ENCODE measurements around the gene CBX2.

CBX2 gene

DNA sequence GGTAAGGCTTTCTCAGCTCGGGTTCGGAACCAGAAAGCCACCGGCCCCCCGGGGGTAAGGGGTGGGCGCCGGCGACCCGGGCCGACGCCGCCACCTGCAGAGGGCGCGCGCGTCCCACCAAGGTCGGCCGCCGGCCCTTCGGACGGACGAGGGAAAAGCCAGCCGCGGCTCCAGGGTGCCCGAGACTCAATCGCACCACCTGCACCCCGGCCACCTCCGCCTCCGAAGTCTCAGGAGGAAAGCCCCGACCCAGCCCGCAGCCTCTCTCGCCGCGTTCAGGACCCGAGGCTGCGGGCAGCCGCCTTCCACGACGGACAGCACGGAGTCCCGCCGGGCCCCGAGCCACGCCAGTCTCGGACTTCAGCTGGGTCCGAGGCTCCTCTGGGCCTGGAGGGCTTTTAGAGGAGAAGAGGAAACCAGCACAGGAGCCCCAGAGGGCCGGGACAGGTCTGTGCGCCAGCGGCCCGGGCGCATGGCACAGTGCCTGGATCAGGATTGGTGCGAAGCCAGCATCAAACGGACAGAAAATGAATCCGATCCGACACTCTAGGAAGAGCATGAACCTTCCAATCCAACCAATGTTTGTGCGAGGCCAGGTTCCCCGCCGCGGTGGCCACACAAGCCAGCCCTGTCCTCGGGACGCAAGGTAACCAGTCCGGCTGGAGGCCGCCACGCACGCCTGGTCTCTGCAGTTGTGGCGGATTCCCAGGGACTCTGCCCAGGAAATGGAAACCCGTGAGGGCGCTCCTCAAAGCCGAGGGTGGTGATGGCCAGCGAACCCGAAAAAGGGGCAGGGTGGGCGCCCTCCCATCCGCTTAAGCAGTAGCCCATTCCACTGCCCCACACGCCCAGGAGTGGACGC is 12.2 kb downstream of the CBX2 start:
- no peak for DNase-seq

DNA sequence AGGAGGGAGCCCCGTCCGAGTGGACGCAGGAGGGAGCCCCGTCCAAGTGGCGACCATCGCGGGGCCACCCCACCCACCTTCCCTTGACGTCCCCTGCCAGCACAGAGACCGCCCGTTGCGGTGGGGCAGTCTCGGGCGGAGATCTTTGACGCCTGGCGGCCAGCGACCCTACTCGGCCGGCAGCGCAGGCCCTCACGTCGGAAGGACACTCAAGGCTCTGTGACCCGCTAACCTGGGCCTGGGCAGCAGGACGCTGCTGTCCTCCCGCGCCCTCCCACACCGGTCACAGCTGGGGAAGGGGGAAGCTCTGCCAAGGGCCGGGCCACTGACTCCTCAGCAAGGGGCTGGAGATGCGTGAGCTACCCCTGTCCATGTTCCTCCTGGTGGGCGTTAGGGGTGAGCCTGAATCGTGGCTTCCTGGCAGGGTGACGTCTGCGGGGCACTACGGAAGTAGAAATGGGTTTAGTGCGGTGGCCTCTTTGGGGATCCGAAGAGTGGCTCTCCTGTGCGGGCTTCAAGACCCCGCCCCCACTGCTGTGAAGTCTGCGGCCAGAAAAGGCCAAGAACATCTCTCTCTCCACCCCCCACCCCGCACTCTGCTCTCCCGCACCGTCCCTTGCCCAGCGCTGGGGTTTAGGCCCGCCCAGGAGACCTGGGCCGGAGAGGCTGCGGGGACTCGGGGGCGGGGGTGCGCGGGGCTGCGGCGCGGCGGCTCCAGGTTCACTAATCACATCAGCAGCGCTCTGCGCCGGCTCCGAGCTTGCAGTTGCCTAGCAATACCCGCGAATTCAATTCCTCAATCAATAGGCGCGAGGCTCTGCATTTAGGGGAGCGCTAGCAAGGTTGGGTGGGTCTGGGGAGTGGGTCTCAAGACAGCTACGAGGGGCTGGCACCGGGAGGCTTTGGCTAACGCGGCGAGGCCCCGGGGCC is 13.1 kb downstream of the CBX2 start:
- no peak for DNase-seq

GRCh38 chr17:79791735-79792161 is 13.8 kb downstream of the CBX2 start:
- DNase-seq: no peak

- no peak for DNase-seq
These were observed 14.5 kb downstream of the CBX2 start for GRCh38 chr17:79792341-79792871.

DNA sequence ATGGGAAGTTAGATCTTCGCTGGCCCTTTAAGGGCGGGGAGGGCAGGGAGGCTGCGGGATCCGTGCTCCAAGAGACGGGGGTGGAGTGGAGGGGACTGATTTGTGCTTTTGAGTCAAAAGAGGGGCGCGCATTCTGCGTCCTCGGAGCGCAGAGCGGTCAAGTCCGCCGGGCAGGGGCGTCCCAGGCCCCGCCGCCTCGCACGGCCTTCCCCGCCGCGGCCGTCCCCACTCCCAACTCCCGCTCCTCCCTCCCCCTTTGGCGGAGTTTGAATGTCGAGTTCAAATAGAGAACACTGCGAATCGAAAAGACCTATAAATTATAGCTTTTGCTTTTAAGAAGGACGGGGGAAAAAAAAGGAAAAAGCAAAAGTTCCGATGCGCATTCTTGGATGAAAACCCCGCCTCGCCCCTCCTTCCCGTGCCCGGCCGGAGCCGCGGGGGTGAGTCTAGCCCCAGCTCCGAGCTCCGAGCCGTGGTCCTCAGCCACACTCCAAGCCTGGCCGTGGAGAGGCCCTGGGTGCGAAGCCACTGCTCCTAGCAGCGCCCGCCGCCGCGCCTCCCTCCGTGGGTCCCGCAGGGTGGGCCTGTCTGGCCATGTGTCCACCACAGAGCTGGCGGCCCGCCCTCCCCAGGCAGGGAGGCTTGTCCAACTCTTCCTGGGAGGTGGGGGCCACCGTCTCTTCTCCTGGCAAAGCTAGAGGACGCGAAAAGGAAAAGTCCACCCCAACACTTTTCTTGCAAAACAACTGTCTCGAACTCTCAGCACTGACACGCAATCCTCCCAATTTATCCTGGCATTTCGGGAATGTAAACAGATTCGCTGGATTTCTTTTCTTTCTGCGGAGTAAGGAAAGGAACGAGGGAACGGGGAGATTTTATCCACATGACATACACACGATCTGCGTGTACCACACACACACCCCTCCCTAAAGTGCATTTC is 15.3 kb downstream of the CBX2 start:
- DNase-seq: no peak

- no peak for DNase-seq
These were observed 16.0 kb downstream of the CBX2 start for GRCh38 chr17:79793924-79794304.

- DNase-seq: no peak
These were observed 16.9 kb downstream of the CBX2 start for GRCh38 chr17:79794659-79795511.

DNA sequence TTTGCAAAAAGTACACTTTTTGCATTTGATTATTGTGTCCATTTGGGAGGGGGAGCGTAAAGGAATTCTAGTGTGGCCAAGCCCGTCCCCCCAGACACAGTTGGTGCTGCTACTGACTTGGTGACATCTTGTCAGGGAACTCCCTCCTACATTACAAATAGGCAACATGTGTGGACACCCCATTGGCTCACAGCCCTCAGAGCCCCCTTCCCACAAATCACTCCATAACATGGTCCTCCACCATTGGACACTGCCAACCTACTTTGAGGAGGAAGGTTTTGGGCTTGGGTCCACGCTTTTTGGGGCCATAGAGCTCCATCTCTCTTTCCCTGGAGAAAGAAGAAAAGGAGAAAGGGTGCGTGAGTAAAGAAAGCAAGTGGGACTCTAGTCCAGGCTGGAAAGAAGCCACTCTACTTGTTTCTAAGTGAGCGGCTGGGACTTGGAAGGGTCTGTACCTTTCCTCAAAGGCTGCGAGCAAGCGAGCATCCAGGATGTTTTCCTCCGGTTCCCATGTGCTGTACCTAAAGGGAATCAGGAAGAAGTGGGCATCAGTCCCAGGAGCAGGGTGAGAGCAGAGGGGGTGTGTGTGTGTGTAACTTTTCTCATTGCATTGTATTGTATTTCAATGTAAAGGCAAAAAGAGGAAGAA is 18.0 kb downstream of the CBX2 start:
- no peak for DNase-seq

GRCh38 chr17:79796444-79796762 is 18.5 kb downstream of the CBX2 start:
- DNase-seq: no peak

DNA sequence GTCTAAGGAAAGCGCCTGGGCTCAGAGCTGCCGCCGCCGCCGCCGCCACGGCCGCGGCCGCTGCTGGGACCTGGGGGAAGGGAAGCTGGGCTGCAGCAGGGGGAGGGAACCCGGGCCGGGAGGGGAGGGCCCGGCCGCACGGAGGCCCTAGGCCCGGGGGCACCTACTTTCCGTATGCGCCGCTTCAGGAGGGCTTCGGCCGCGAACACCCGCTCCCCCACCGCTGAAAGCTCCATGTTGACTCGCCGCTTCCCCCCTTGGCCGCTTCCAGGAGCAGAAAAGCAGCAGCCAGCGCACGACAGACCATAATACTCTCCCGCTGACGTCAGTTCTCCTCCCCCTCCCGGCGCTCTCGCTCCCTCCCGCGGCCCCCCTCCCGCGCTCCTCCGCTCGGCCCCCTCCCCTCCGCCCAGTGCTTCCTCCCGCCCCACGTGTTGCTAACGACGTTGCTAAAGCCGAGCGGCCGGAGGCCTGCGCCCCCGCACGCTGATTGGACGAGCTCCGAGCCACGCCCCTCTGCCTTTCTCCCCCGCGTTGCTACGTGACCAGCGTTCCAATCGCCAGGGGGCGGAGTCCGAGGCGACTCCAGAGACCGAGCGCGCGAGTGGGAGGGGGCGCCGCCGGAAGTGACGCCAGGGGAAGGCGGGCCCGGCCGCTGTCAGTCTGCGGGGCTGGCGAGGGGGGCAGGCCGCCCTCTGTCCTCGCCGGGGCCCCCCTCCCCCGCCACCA is 19.0 kb downstream of the CBX2 start, which contains the start of gene CBX8:
TSS of gene CBX8 (minus strand) at position 315 of the 729 bp plus-strand sequence. CDS start at position 236, 79 bp downstream.
- DNase-seq: peak; percentile 100

GRCh38 chr17:79797492-79798298 is 19.7 kb downstream of the CBX2 start:
- DNase-seq: no peak

DNA sequence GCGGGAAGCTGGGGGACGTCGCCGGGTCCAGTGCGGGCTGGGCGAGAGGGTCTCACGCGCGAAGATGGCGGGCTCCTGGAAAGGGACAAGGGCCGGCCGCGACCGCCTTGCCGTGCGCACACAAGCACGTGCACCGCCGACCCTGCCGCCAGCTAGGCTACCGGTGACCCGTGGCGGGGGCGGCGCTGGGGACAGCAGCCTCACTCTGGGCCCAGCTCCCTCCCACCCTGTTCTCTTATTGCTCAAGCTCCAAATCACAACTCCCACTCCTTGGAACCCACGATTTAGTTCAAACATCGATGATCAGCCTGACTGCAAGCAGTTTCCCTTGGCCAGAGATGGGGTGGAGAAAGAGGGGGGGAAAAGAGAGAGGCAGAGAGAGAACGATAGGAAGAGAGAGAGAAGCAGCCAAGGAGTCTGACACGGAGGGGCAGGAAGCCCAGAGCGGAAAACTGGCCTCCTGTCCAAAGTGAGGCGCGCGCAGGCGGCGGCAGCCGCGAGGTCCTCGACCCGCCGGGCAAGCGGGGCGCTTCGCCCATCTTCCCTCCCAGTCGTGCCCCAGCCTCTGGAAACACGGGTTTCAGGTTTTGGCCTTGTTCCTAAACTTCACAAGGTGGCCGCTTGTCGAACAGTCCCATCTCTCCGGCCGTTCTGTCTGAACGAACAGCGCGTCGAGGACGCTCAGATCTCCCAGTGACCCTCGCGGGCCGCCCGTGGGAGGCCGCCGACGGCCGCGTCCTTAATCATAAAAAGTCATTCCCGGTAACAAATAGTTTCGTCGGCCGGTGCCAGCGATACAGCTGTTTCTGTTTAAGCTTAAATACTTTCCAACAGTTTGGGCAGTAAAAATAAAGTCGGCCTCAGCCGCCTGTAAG is 20.6 kb downstream of the CBX2 start:
- DNase-seq: no peak

GRCh38 chr17:79799174-79799537 is 21.2 kb downstream of the CBX2 start:
- DNase-seq: no peak

DNA sequence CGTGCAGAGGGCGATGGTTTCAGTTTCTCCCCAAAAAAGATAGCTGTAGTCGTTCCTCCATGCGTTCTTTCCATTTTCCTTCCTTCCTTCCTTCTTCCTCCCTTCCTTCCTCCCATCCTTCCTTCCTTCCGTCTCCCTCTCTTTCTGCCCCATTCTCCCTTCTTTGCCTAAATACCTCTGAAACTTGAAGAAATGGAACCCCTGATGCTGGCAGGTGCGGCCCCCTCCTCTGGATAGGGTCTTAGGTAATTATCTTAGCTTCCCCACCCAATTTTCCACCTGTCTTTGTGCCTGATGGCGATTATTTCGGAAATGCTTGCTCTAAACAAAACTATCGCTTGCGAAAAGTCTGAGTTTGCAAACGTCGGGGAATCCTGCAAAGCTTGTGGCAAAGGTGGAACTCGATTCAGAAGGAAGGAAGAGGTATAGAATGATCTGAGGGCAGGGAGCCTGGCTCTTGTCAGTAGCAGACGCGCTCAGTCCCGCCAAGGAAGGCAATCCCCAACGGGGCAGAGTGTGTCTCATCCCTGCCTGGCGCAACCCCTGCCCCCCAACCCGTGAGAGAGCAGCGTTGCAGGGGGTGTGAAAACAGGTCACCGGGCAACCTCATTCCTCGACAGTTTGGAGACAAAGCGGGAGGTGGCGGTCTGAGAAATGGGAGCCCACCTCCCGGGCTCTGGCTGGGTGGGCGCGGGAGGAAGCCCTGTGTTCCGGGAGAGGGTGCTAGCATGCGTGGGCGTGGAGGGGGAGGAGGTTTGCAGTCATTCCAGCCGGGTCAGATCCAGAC is 21.8 kb downstream of the CBX2 start:
- DNase-seq: no peak

- DNase-seq: peak; percentile 69
These were observed 22.6 kb downstream of the CBX2 start for GRCh38 chr17:79800325-79801155.

Data from stimulated activated CD4-positive, alpha-beta T cell treated with anti-CD3 and anti-CD28 coated beads, Interleukin-15, amount 100 ng/mL, for 24 hours (primary cell).